HepG2 (cell line): Measurements from ENCODE around the gene PTRH2. TPM values are rescaled to one million over a fixed set of nuclear protein-coding genes. Genes with fewer than 3 reads are reported as not detected.
A peak's percentile ranks its signal among the peaks of the same experiment; 100 is the strongest.

ENCODE experiments used
- ATAC-seq: fragments of 200-7000 bp; cut with Tn5 transposase; 3 replicates; pipeline ENCODE4 v1.9.1; 2020; ENCODE audit warnings: mild to moderate bottlenecking, moderate library complexity
- BruUV-seq: library from RNA; stranded (reverse); fragments of 400-500 nt; replicated peaks from 2 replicates; lab custom pipeline; 2021; lab: Mats Ljungman, UMichigan
- CTCF ChIA-PET: fragments of 300-600 bp; formaldehyde crosslinking; extraction: SDS; loops from one replicate; lab custom pipeline; 2021; ENCODE audit warnings: low total read pairs, inconsistent platforms, low intra/inter-chr PET ratio; lab: Yijun Ruan, JAX
- POLR2A ChIA-PET: fragments of 350-600 bp; sonication (Branson Sonifier 250); formaldehyde crosslinking; loops from one replicate; lab custom pipeline; 2020; ENCODE audit warnings: antibody characterized with exemption, inconsistent platforms; lab: Yijun Ruan, JAX
- DNase-seq: peaks from one replicate; pipeline ENCODE4 v3.0.0-alpha.2; 2015; ENCODE audit warnings: low spot score
- FAIRE-seq: peaks from 3 replicates; lab custom pipeline; 2011; peaks lifted over from hg19 to GRCh38; lab: Jason Lieb, UNC
- H2AFZ ChIP-seq: one replicate; pipeline ENCODE4 v1.6.1; 2011; ENCODE audit warnings: low read length, inconsistent platforms
- H3K27ac ChIP-seq: fragments of 300-600 bp; 3 replicates; pipeline ENCODE4 v1.8.0; 2011; ENCODE audit warnings: mixed run types, mild to moderate bottlenecking, mixed read lengths, low read length, inconsistent platforms; ENCODE audit not compliant: insufficient read depth; ENCODE audit errors: extremely low read length
- H3K27me3 ChIP-seq, 2 experiments: fragments of 200-600 bp in 1 of 2; 2 replicates in 1 of 2; 3 replicates in 1 of 2; pipeline versions ENCODE4 v1.6.0 to v1.8.0; 2011; ENCODE audit warnings: low read length in 2 of 2, mild to moderate bottlenecking in 2 of 2, moderate library complexity in 2 of 2, inconsistent platforms in 1 of 2; ENCODE audit not compliant: insufficient read depth in 2 of 2, control insufficient read depth in 1 of 2
- H3K36me3 ChIP-seq, 2 experiments: fragments of 200-600 bp in 1 of 2; replicated peaks in 1 of 2; 2 replicates in 1 of 2; 3 replicates in 1 of 2; pipeline versions ENCODE4 v1.5.1 to v1.8.0; 2011; ENCODE audit warnings: low read length in 2 of 2, inconsistent platforms in 1 of 2; ENCODE audit not compliant: insufficient read depth in 2 of 2, control insufficient read depth in 1 of 2
- H3K4me1 ChIP-seq: 2 replicates; pipeline ENCODE4 v1.5.1; 2012; ENCODE audit warnings: low read length, inconsistent platforms; ENCODE audit not compliant: insufficient read depth
- H3K4me2 ChIP-seq: 2 replicates; pipeline ENCODE4 v1.6.0; 2011; ENCODE audit warnings: low read depth, low read length, inconsistent platforms
- H3K4me3 ChIP-seq, 3 experiments: fragments of 200-600 bp in 1 of 3; sonication (generic), shearing (Covaris generic) in 1 of 3; replicated peaks in 1 of 3; 2 replicates each; pipeline ENCODE4 v1.5.1; 2011 to 2016; ENCODE audit warnings: low read length in 3 of 3, inconsistent platforms in 2 of 3, low read depth in 2 of 3, mild to moderate bottlenecking in 2 of 3, control low read depth in 1 of 3, mixed read lengths in 1 of 3; ENCODE audit not compliant: insufficient read depth in 1 of 3
- H3K79me2 ChIP-seq: one replicate; pipeline ENCODE4 v1.6.1; 2011; ENCODE audit warnings: low read length, inconsistent platforms; ENCODE audit not compliant: insufficient read depth
- H3K9ac ChIP-seq: 2 replicates; pipeline ENCODE4 v1.6.0; 2011; ENCODE audit warnings: mild to moderate bottlenecking, low read depth, low read length, inconsistent platforms; ENCODE audit not compliant: insufficient read depth
- H3K9me3 ChIP-seq: 2 replicates; pipeline ENCODE4 v1.5.1; 2012; ENCODE audit warnings: mild to moderate bottlenecking, low read length
- H4K20me1 ChIP-seq: 2 replicates; pipeline ENCODE4 v1.6.0; 2011; ENCODE audit warnings: inconsistent platforms, mild to moderate bottlenecking, low read length, moderate library complexity; ENCODE audit not compliant: insufficient read depth
- ARID3A ChIP-seq: IDR thresholded peaks from 2 replicates; pipeline ENCODE4 v1.6.1; 2012; ENCODE audit warnings: low read depth, low read length, improper control_type of control experiment
- ATM ChIP-seq: fragments of 450-650 bp; IDR thresholded peaks from 2 replicates; pipeline ENCODE4 v1.7.1; 2017; ENCODE audit warnings: mild to moderate bottlenecking, borderline replicate concordance
- CEBPB ChIP-seq: IDR thresholded peaks from 2 replicates; pipeline ENCODE4 v1.6.1; 2011; ENCODE audit warnings: low read depth, low read length, improper control_type of control experiment, borderline replicate concordance
- DDIT3 ChIP-seq: sonication (generic); formaldehyde crosslinking; IDR thresholded peaks from 2 replicates; pipeline ENCODE4 v1.4.0; 2020; ENCODE audit warnings: mild to moderate bottlenecking, missing genetic modification reagents
- FOXA1 ChIP-seq, 2 experiments: fragments of 450-650 bp in 1 of 2; sonication (generic) in 1 of 2; formaldehyde crosslinking in 1 of 2; IDR thresholded peaks; 2 replicates each; pipeline versions ENCODE4 v1.4.0 to v1.6.1; 2016 to 2020; ENCODE audit warnings: missing genetic modification reagents in 1 of 2
- FOXA3 ChIP-seq: IDR thresholded peaks from 2 replicates; pipeline ENCODE4 v1.6.1; 2016; ENCODE audit warnings: missing genetic modification reagents, missing compliant biosample characterization
- GATAD2A ChIP-seq: IDR thresholded peaks from 2 replicates; pipeline ENCODE4 v1.6.1; 2016
- GLI4 ChIP-seq: sonication (generic); formaldehyde crosslinking; IDR thresholded peaks from 2 replicates; pipeline ENCODE4 v1.5.1; 2020; ENCODE audit warnings: missing genetic modification reagents, mild to moderate bottlenecking, moderate library complexity, borderline replicate concordance
- HDAC2 ChIP-seq: sonication (generic); formaldehyde crosslinking; IDR thresholded peaks from 2 replicates; pipeline ENCODE4 v1.4.0; 2020; ENCODE audit warnings: missing genetic modification reagents
- HDAC6 ChIP-seq: fragments of 200-600 bp; sonication (generic); IDR thresholded peaks from 2 replicates; pipeline ENCODE4 v1.7.0; 2017; ENCODE audit warnings: mild to moderate bottlenecking, antibody characterized with exemption, low read length, low read depth
- MAFF ChIP-seq: IDR thresholded peaks from 2 replicates; pipeline ENCODE4 v1.6.1; 2011; ENCODE audit warnings: low read depth, low read length, improper control_type of control experiment
- PAF1 ChIP-seq: IDR thresholded peaks from 2 replicates; pipeline ENCODE4 v1.6.1; 2016; ENCODE audit warnings: missing genetic modification reagents, missing compliant biosample characterization
- SMARCE1 ChIP-seq: fragments of 450-650 bp; IDR thresholded peaks from 2 replicates; pipeline ENCODE4 v1.6.1; 2017; ENCODE audit warnings: borderline replicate concordance
- TARDBP ChIP-seq: sonication (generic); formaldehyde crosslinking; IDR thresholded peaks from 2 replicates; pipeline ENCODE4 v1.8.0; 2022; ENCODE audit warnings: mild to moderate bottlenecking, missing genetic modification reagents
- TFDP2 ChIP-seq: sonication (generic); formaldehyde crosslinking; IDR thresholded peaks from 2 replicates; pipeline ENCODE4 v1.4.0; 2020; ENCODE audit warnings: missing genetic modification reagents
- ZMAT3 ChIP-seq: sonication (generic); formaldehyde crosslinking; conservative IDR thresholded peaks from 2 replicates; pipeline ENCODE4 v1.7.0; 2021; ENCODE audit warnings: missing genetic modification reagents
- ZNF205 ChIP-seq: IDR thresholded peaks from 2 replicates; pipeline ENCODE4 v1.6.1; 2018; ENCODE audit warnings: missing biosample characterization, missing genetic modification reagents
- ZNF251 ChIP-seq: sonication (generic); formaldehyde crosslinking; IDR thresholded peaks from 2 replicates; pipeline ENCODE4 v1.9.0; 2021; ENCODE audit warnings: mild to moderate bottlenecking, missing genetic modification reagents
- ZNF446 ChIP-seq: sonication (generic); formaldehyde crosslinking; IDR thresholded peaks from 2 replicates; pipeline ENCODE4 v1.5.0; 2020; ENCODE audit warnings: mild to moderate bottlenecking, missing genetic modification reagents
- ZNF83 ChIP-seq: sonication (generic); formaldehyde crosslinking; IDR thresholded peaks from 2 replicates; pipeline ENCODE4 v1.4.0; 2020; ENCODE audit warnings: missing genetic modification reagents, mild to moderate bottlenecking, borderline replicate concordance
- ZZZ3 ChIP-seq: sonication (generic); formaldehyde crosslinking; IDR thresholded peaks from 2 replicates; pipeline ENCODE4 v1.4.0; 2020; ENCODE audit warnings: missing genetic modification reagents, mild to moderate bottlenecking, borderline replicate concordance
- WGBS: methylation state at CpG from one replicate; pipeline ENCODE4 v1.1.6; 2017; ENCODE audit warnings: low lambda C conversion rate; 5-methylcytosine and 5-hydroxymethylcytosine counted together
- in situ Hi-C: cut with HindIII; loops from 2 replicates; pipeline ENCODE4 v1.10.0; 2017; ENCODE audit warnings: low pct_unique_long_range_greater_than_20kb; ENCODE audit not compliant: extremely low pct_ligation_motif_present
- intact Hi-C: fragments of 100-400 bp; cut with micrococcal nuclease; formaldehyde crosslinking; loops from one replicate; pipeline ENCODE4 v1.10.0; 2022; ENCODE audit not compliant: unreplicated experiment
- polyA plus RNA-seq, 8 experiments: library from polyadenylated mRNA; depleted of rRNA in 3 of 8; stranded (reverse) in 7 of 8; unstranded in 1 of 8; fragments of >200 nt; fragmentation: Illumina TruSeq in 4 of 8; extraction: Trizol in 4 of 8; gene quantifications; 2 replicates each; pipeline versions ENCODE4 v1.2.1 to v1.2.3, GENCODE V29; 2011 to 2016; ENCODE audit warnings: low read depth in 4 of 8, missing spikeins in 1 of 8, mixed read lengths in 1 of 8; ENCODE audit not compliant: insufficient read depth in 1 of 8
- total RNA-seq, 5 experiments: library from RNA; depleted of rRNA; stranded (reverse); fragments of >200 nt; fragmentation: Illumina TruSeq; extraction: Trizol; gene quantifications; 2 replicates each; pipeline ENCODE4 v1.2.3, GENCODE V29; 2016; ENCODE audit warnings: low read depth in 1 of 5

PTRH2 gene
- total and polyA plus RNA-seq, 2 of the 13 experiments (the other 11 are each of a cell fraction or from before 2014, with no cell fraction given) = 67.7 to 83.3 TPM

GRCh38 chr17:59730268-59730834 lies 23.1 kb upstream of the PTRH2 start (continued):
- TF ChIP-seq TFDP2 (CRISPR knock-in tag) = no peak
- TF ChIP-seq HDAC2 = no peak
- TF ChIP-seq ZNF83 (CRISPR knock-in tag) = no peak
- no peak for TF ChIP-seq TARDBP
- TF ChIP-seq ZNF251 (CRISPR knock-in tag) = no peak
- TF ChIP-seq PAF1 (CRISPR knock-in tag) = no peak

GRCh38 chr17:59727817-59728533 lies 20.7 kb upstream of the PTRH2 start:
- Histone ChIP-seq H3K9ac (no peak overlapping the region), H3K9me3 (no peaks in the 10 kb centered on the region), H3K4me3 (no peak overlapping the region), H3K4me2 (no peak overlapping the region), H3K36me3 (peaks cover 0 to 5% of the 10 kb centered on the region in 2 experiments; a peak in 2 of 5 replicates), H4K20me1 (no peaks in the 10 kb centered on the region), H3K27ac (peak overlapping the region; percentile 6), H3K79me2 (peaks cover 77% of the 10 kb centered on the region), H3K27me3 (no peaks in the 10 kb centered on the region), H3K4me1 (peaks cover 73% of the 10 kb centered on the region), H2AFZ (no peak overlapping the region)
- ChIA-PET POLR2A (interaction anchor here (0.6 to 2.7 kb wide), 2 partner anchors 21 to 388 kb away, joined by 3 to 7 read pairs; partner anchors contain the start of genes PTRH2 and VMP1), CTCF (no interaction called here)
- in situ Hi-C loops = no loop called here
- DNase-seq = no peak
- no peak for ATAC-seq
- 95% methylated on average over 1 of the region's 1 CpG for WGBS
- BruUV-seq = no TSS peak
- intact Hi-C loops = no loop called here
- FAIRE-seq = no peak
- peak; percentile 73; the same call in 1 of the 2 replicates for TF ChIP-seq ATM
- no peak for TF ChIP-seq ZNF446 (CRISPR knock-in tag)
- TF ChIP-seq FOXA3 = peak; percentile 11; the same call in 1 of the 2 replicates
- TF ChIP-seq HDAC6 = no peak
- TF ChIP-seq ZZZ3 (CRISPR knock-in tag) = no peak
- no peak for TF ChIP-seq ZNF205 (CRISPR knock-in tag)
- TF ChIP-seq MAFF = peak; percentile 53; the same call in 1 of the 2 replicates
- no peak for TF ChIP-seq DDIT3 (CRISPR knock-in tag)
- peak; percentile 36; the same call in 1 of the 2 replicates for TF ChIP-seq GATAD2A (CRISPR knock-in tag)
- TF ChIP-seq ZMAT3 (CRISPR knock-in tag) = no peak
- no peak for TF ChIP-seq SMARCE1
- peak; percentile 76 for TF ChIP-seq ARID3A
- TF ChIP-seq CEBPB = no peak
- peak; percentile 29; the same call in 1 of the 2 replicates for TF ChIP-seq FOXA1 (IDR thresholded peaks at IDR 0.05)
- TF ChIP-seq FOXA1 (CRISPR knock-in tag; IDR thresholded peaks at IDR 0.05) = peak; percentile 16; the same call in 1 of the 2 replicates
- TF ChIP-seq GLI4 (CRISPR knock-in tag) = no peak
